Smooth muscle cell (in vitro differentiated cells): ENCODE measurements around the gene PLXNA1. TPM values are rescaled to one million over a fixed set of nuclear protein-coding genes. Genes with fewer than 3 reads are reported as not detected.

Experiments used
- DNase-seq: peaks from one replicate; lab custom pipeline; 2025; ENCODE audit not compliant: unreplicated experiment; lab: John Stamatoyannopoulos, UW
- H2AFZ ChIP-seq: fragments of 200-600 bp; sonication (generic); 2 replicates; pipeline ENCODE4 v1.6.0; 2016; ENCODE audit warnings: antibody characterized with exemption, low read depth, mild to moderate bottlenecking
- H3F3A ChIP-seq: fragments of 200-600 bp; sonication (generic); 2 replicates; pipeline ENCODE4 v1.6.0; 2017; ENCODE audit warnings: antibody characterized with exemption, low read depth
- H3K27ac ChIP-seq: fragments of 200-600 bp; sonication (generic); 2 replicates; pipeline ENCODE4 v1.5.1; 2016; ENCODE audit warnings: low read depth, mild to moderate bottlenecking
- H3K27me3 ChIP-seq: fragments of 200-600 bp; sonication (generic); 2 replicates; pipeline ENCODE4 v1.6.1; 2016; ENCODE audit warnings: low read depth, mild to moderate bottlenecking
- H3K36me3 ChIP-seq: fragments of 200-600 bp; sonication (generic); 2 replicates; pipeline ENCODE4 v1.5.1; 2016; ENCODE audit warnings: low read depth
- H3K4me1 ChIP-seq: fragments of 200-600 bp; sonication (generic); 2 replicates; pipeline ENCODE4 v1.5.1; 2016; ENCODE audit warnings: low read depth
- H3K4me2 ChIP-seq: fragments of 200-600 bp; sonication (generic); 2 replicates; pipeline ENCODE4 v1.6.0; 2016; ENCODE audit warnings: mild to moderate bottlenecking
- H3K4me3 ChIP-seq: fragments of 200-600 bp; sonication (generic); 2 replicates; pipeline ENCODE4 v1.5.1; 2016; ENCODE audit warnings: mild to moderate bottlenecking
- H3K79me2 ChIP-seq: fragments of 200-600 bp; sonication (generic); 2 replicates; pipeline ENCODE4 v1.6.0; 2016; ENCODE audit warnings: low read depth, mild to moderate bottlenecking
- H3K9ac ChIP-seq: fragments of 200-600 bp; sonication (generic); 2 replicates; pipeline ENCODE4 v1.6.0; 2016; ENCODE audit warnings: low read depth
- H3K9me3 ChIP-seq: fragments of 200-600 bp; sonication (generic); replicated peaks from 2 replicates; pipeline ENCODE4 v1.5.1; 2016; ENCODE audit warnings: low read depth
- H4K20me1 ChIP-seq: fragments of 200-600 bp; sonication (generic); 2 replicates; pipeline ENCODE4 v1.6.0; 2016; ENCODE audit warnings: low read depth
- CTCF ChIP-seq: fragments of 200-600 bp; sonication (generic); IDR thresholded peaks from 2 replicates; pipeline ENCODE4 v1.5.1; 2017; ENCODE audit warnings: borderline replicate concordance, mild to moderate bottlenecking, antibody characterized with exemption; ENCODE audit not compliant: insufficient read depth, poor library complexity, severe bottlenecking
- WGBS: methylation state at CpG from one replicate; pipeline ENCODE4 v1.1.7; 2016; ENCODE audit warnings: low lambda C conversion rate; 5-methylcytosine and 5-hydroxymethylcytosine counted together
- polyA plus RNA-seq: library from polyadenylated mRNA; unstranded; fragments of >200 nt; fragmentation: Nextera tagmentation; extraction: Ambion mirVana; gene quantifications from 2 replicates; pipeline ENCODE4 v1.2.1, GENCODE V29; 2016
- total RNA-seq: library from RNA; depleted of rRNA; stranded (reverse); fragments of >200 nt; gene quantifications from 2 replicates; pipeline ENCODE4 v1.2.3, GENCODE V29; 2014

PLXNA1 gene
- total and polyA plus RNA-seq, 2 experiments from 2014 or later = 37.9 to 50.8 TPM

- WGBS = 98% methylated on average over 42 of the region's 42 CpGs
- Histone ChIP-seq H3K27ac (no peak overlapping the region), H3K79me2 (no peaks in the 10 kb centered on the region), H3K4me1 (no peaks in the 10 kb centered on the region), H3K4me3 (no peak overlapping the region), H3K4me2 (no peak overlapping the region), H4K20me1 (peaks cover 9% of the 10 kb centered on the region), H3F3A (no peaks in the 10 kb centered on the region), H2AFZ (no peak overlapping the region), H3K9ac (no peak overlapping the region), H3K27me3 (no peaks in the 10 kb centered on the region), H3K36me3 (no peaks in the 10 kb centered on the region), H3K9me3 (no peaks in the 10 kb centered on the region)
- no peak for TF ChIP-seq CTCF
- DNase-seq = no peak
Observed at GRCh38 chr3:127029658-127030507, 47.0 kb downstream of the PLXNA1 start.

- H3K9me3 ChIP-seq = no peaks in the 10 kb centered on the region
- no peaks in the 10 kb centered on the region for H3F3A ChIP-seq
- no peak overlapping the region for H3K9ac ChIP-seq
- H3K27ac ChIP-seq = no peak overlapping the region
- peaks cover 4% of the 10 kb centered on the region for H4K20me1 ChIP-seq
- no peak for DNase-seq
- no peaks in the 10 kb centered on the region for H3K27me3 ChIP-seq
- 98% methylated on average over 19 of the region's 19 CpGs for WGBS
- no peaks in the 10 kb centered on the region for H3K4me1 ChIP-seq
- no peaks in the 10 kb centered on the region for H3K79me2 ChIP-seq
- no peaks in the 10 kb centered on the region for H3K36me3 ChIP-seq
- H3K4me2 ChIP-seq = no peak overlapping the region
- H3K4me3 ChIP-seq = no peak overlapping the region
- TF ChIP-seq CTCF = no peak
- no peak overlapping the region for H2AFZ ChIP-seq
Observed at GRCh38 chr3:127030508-127031412, 47.8 kb downstream of the PLXNA1 start.

- no peak for TF ChIP-seq CTCF
- H3K4me1 ChIP-seq = no peaks in the 10 kb centered on the region
- no peak for DNase-seq
- no peaks in the 10 kb centered on the region for H3K79me2 ChIP-seq
- no peak overlapping the region for H3K4me2 ChIP-seq
- no peaks in the 10 kb centered on the region for H4K20me1 ChIP-seq
- H3K36me3 ChIP-seq = no peaks in the 10 kb centered on the region
- H3K27me3 ChIP-seq = no peaks in the 10 kb centered on the region
- H3K27ac ChIP-seq = no peak overlapping the region
- H2AFZ ChIP-seq = no peak overlapping the region
- WGBS = 97% methylated on average over 9 of the region's 9 CpGs
- H3K4me3 ChIP-seq = no peak overlapping the region
- H3F3A ChIP-seq = no peaks in the 10 kb centered on the region
- no peaks in the 10 kb centered on the region for H3K9me3 ChIP-seq
- H3K9ac ChIP-seq = no peak overlapping the region
Observed at GRCh38 chr3:127031413-127031810, 48.5 kb downstream of the PLXNA1 start.
